Naive thymus-derived CD4-positive, alpha-beta T cell (primary cell): ENCODE measurements around the gene SNTA1. TPM values are rescaled to one million over a fixed set of nuclear protein-coding genes. Genes with fewer than 3 reads are reported as not detected.
A peak's percentile ranks its signal among the peaks of the same experiment; 100 is the strongest.

Source experiments
- ATAC-seq: fragments of 150-1000 bp; cut with Tn5 transposase; 2 replicates; pipeline ENCODE4 v1.10.0; 2021; ENCODE audit warnings: mild to moderate bottlenecking, moderate library complexity
- CTCF ChIA-PET: fragments of 350-600 bp; sonication (Branson Sonifier 250); formaldehyde crosslinking; loops from one replicate; lab custom pipeline; 2021; ENCODE audit warnings: antibody characterized with exemption; lab: Charles Lee
- POLR2A ChIA-PET: fragments of 350-600 bp; sonication (Branson Sonifier 250); formaldehyde crosslinking; loops from one replicate; lab custom pipeline; 2021; ENCODE audit warnings: antibody characterized with exemption, inconsistent platforms; lab: Charles Lee
- DNase-seq, 9 donors: peaks; one replicate each; pipeline versions ENCODE4 v3.0.0 to v3.0.0-alpha.2; 2020 to 2022; ENCODE audit warnings: mixed read lengths in 1 of 9
- H3K27ac ChIP-seq: one replicate; pipeline ENCODE4 v1.7.0; 2013; ENCODE audit warnings: mild to moderate bottlenecking, low read depth, low read length, moderate library complexity
- H3K27me3 ChIP-seq, 2 donors: one replicate each; pipeline ENCODE4 v1.7.0; 2013; ENCODE audit warnings: low read length in 2 of 2, mild to moderate bottlenecking in 2 of 2, moderate library complexity in 2 of 2; ENCODE audit not compliant: control insufficient read depth in 2 of 2, insufficient read depth in 2 of 2
- H3K36me3 ChIP-seq, 3 experiments: 1 replicate in 2 of 3; 2 replicates in 1 of 3; pipeline ENCODE4 v1.7.0; 2013; ENCODE audit warnings: low read length in 3 of 3, mild to moderate bottlenecking in 3 of 3, moderate library complexity in 1 of 3; ENCODE audit not compliant: insufficient read depth in 3 of 3, control insufficient read depth in 2 of 3
- H3K4me1 ChIP-seq, 2 donors: one replicate each; pipeline ENCODE4 v1.7.0; 2013; ENCODE audit warnings: low read length in 2 of 2, mild to moderate bottlenecking in 2 of 2, moderate library complexity in 1 of 2; ENCODE audit not compliant: control insufficient read depth in 2 of 2, insufficient read depth in 2 of 2
- H3K4me3 ChIP-seq: 2 replicates; pipeline ENCODE4 v1.7.0; 2013; ENCODE audit warnings: mild to moderate bottlenecking, low read length
- H3K9me3 ChIP-seq, 3 experiments: 1 replicate in 2 of 3; 2 replicates in 1 of 3; pipeline ENCODE4 v1.7.0; 2013; ENCODE audit warnings: low read length in 3 of 3; ENCODE audit not compliant: control insufficient read depth in 2 of 3
- H3K27ac Mint-ChIP-seq, 9 donors: one replicate each; pipeline ENCODE4 v1.8.0; 2020 to 2022; ENCODE audit warnings: mixed read lengths in 9 of 9, mild to moderate bottlenecking in 8 of 9, moderate library complexity in 5 of 9, inconsistent platforms in 2 of 9
- H3K27me3 Mint-ChIP-seq, 5 donors: one replicate each; pipeline ENCODE4 v1.8.0; 2021 to 2022; ENCODE audit warnings: mixed read lengths in 5 of 5, mild to moderate bottlenecking in 1 of 5
- H3K36me3 Mint-ChIP-seq, 5 donors: one replicate each; pipeline ENCODE4 v1.8.0; 2020 to 2022; ENCODE audit warnings: mixed read lengths in 5 of 5, mild to moderate bottlenecking in 3 of 5, inconsistent platforms in 1 of 5
- H3K4me1 Mint-ChIP-seq, 7 donors: one replicate each; pipeline ENCODE4 v1.8.0; 2020 to 2022; ENCODE audit warnings: mixed read lengths in 7 of 7, mild to moderate bottlenecking in 3 of 7, inconsistent platforms in 1 of 7
- H3K4me3 Mint-ChIP-seq, 10 donors: one replicate each; pipeline ENCODE4 v1.8.0; 2020 to 2022; ENCODE audit warnings: mild to moderate bottlenecking in 10 of 10, mixed read lengths in 10 of 10, moderate library complexity in 6 of 10, inconsistent platforms in 2 of 10
- H3K9me3 Mint-ChIP-seq, 11 donors: one replicate each; pipeline ENCODE4 v1.8.0; 2020 to 2022; ENCODE audit warnings: mixed read lengths in 11 of 11, mild to moderate bottlenecking in 4 of 11, inconsistent platforms in 1 of 11, moderate library complexity in 1 of 11
- intact Hi-C, 2 donors: fragments of 100-400 bp; cut with micrococcal nuclease; formaldehyde crosslinking; loops; one replicate each; pipeline ENCODE4 v1.15.1; 2023
- polyA plus RNA-seq, 2 donors: library from polyadenylated mRNA; unstranded; fragments of 300-500 nt; fragmentation: Illumina TruSeq; gene quantifications; one replicate each; pipeline ENCODE4 v1.2.3, GENCODE V29; 2021
- total RNA-seq, 6 experiments: library from RNA in 5 of 6; stranded (reverse) in 5 of 6; gene quantifications; 1 replicate in 5 of 6; 2 replicates in 1 of 6; pipeline ENCODE4 v1.2.3 and lab custom pipeline; 2021 to 2026

Gene SNTA1
- total and polyA plus RNA-seq, 7 experiments from 2014 or later: 2.0 to 7.2 (median 2.9) TPM

- Histone ChIP-seq H3K27ac (no peak overlapping the region), H3K9me3 (no peaks in the 10 kb centered on the region), H3K36me3 (peaks cover 0 to 4% (median 0%) of the 10 kb centered on the region in 3 experiments), H3K4me3 (no peak overlapping the region), H3K4me1 (no peaks in the 10 kb centered on the region), H3K27me3 (no peaks in the 10 kb centered on the region)
- ChIA-PET CTCF (no interaction called here), POLR2A (no interaction called here)
- Mint-ChIP-seq H3K4me1 (no peaks in the 10 kb centered on the region), H3K9me3 (no peaks in the 10 kb centered on the region), H3K27ac (no peak overlapping the region), H3K27me3 (no peaks in the 10 kb centered on the region), H3K4me3 (no peak overlapping the region), H3K36me3 (peaks cover 0 to 4% (median 0%) of the 10 kb centered on the region in 5 donors)
- DNase-seq (no peak), ATAC-seq (no peak)
- intact Hi-C loops: no loop called here
Observed at GRCh38 chr20:33419140-33419974, 24.2 kb downstream of the SNTA1 start.

GRCh38 chr20:33418033-33418432 lies 25.5 kb downstream of the SNTA1 start:
- CTCF ChIA-PET: no interaction called here
- H3K36me3 Mint-ChIP-seq: peaks cover 0 to 4% (median 0%) of the 10 kb centered on the region in 5 donors
- DNase-seq: no peak

GRCh38 chr20:33415948-33416347 lies 27.6 kb downstream of the SNTA1 start:
- no peaks in the 10 kb centered on the region for H3K27me3 Mint-ChIP-seq
- ATAC-seq (no peak), DNase-seq (no peak)
- peaks cover 0 to 6% (median 0%) of the 10 kb centered on the region in 7 donors for H3K4me1 Mint-ChIP-seq
- intact Hi-C loops: no loop called here
- Histone ChIP-seq H3K9me3 (no peaks in the 10 kb centered on the region), H3K4me3 (no peak overlapping the region), H3K27ac (no peak overlapping the region), H3K4me1 (no peaks in the 10 kb centered on the region), H3K27me3 (no peaks in the 10 kb centered on the region), H3K36me3 (peaks cover 0 to 13% (median 0%) of the 10 kb centered on the region in 3 experiments)
- peaks cover 0 to 2% (median 0%) of the 10 kb centered on the region in 11 donors for H3K9me3 Mint-ChIP-seq
- no peak overlapping the region for H3K27ac Mint-ChIP-seq
- CTCF ChIA-PET: no interaction called here
- H3K36me3 Mint-ChIP-seq: peaks cover 0 to 8% (median 0%) of the 10 kb centered on the region in 5 donors
- no peak overlapping the region for H3K4me3 Mint-ChIP-seq
- POLR2A ChIA-PET: no interaction called here

More at GRCh38 chr20:33418033-33418432, 25.5 kb downstream of the SNTA1 start:
- Mint-ChIP-seq H3K27me3 (no peaks in the 10 kb centered on the region), H3K27ac (no peak overlapping the region), H3K9me3 (peaks cover 0 to 2% (median 0%) of the 10 kb centered on the region in 11 donors), H3K4me1 (no peaks in the 10 kb centered on the region), H3K4me3 (no peak overlapping the region)
- Histone ChIP-seq H3K27me3 (no peaks in the 10 kb centered on the region), H3K9me3 (no peaks in the 10 kb centered on the region), H3K4me1 (no peaks in the 10 kb centered on the region), H3K27ac (no peak overlapping the region), H3K4me3 (no peak overlapping the region), H3K36me3 (peaks cover 0 to 4% (median 0%) of the 10 kb centered on the region in 3 experiments)
- no peak for ATAC-seq
- intact Hi-C loops: no loop called here
- POLR2A ChIA-PET: no interaction called here

GRCh38 chr20:33412484-33412838 lies 31.1 kb downstream of the SNTA1 start:
- H3K27me3 ChIP-seq: no peaks in the 10 kb centered on the region
- no peak overlapping the region for H3K27ac ChIP-seq
- Mint-ChIP-seq H3K27me3 (no peaks in the 10 kb centered on the region), H3K36me3 (peaks cover 0 to 15% (median 1%) of the 10 kb centered on the region in 5 donors), H3K27ac (no peak overlapping the region), H3K4me1 (peaks cover 0 to 6% (median 0%) of the 10 kb centered on the region in 7 donors), H3K4me3 (no peak overlapping the region), H3K9me3 (peaks cover 0 to 2% (median 0%) of the 10 kb centered on the region in 11 donors)
- H3K4me3 ChIP-seq: no peak overlapping the region
- no peaks in the 10 kb centered on the region for H3K4me1 ChIP-seq
- ATAC-seq (no peak), DNase-seq (no peak)
- H3K9me3 ChIP-seq: no peaks in the 10 kb centered on the region
- intact Hi-C loops: no loop called here
- peaks cover 0 to 25% (median 0%) of the 10 kb centered on the region in 3 experiments for H3K36me3 ChIP-seq
- ChIA-PET CTCF (no interaction called here), POLR2A (no interaction called here)

DNA sequence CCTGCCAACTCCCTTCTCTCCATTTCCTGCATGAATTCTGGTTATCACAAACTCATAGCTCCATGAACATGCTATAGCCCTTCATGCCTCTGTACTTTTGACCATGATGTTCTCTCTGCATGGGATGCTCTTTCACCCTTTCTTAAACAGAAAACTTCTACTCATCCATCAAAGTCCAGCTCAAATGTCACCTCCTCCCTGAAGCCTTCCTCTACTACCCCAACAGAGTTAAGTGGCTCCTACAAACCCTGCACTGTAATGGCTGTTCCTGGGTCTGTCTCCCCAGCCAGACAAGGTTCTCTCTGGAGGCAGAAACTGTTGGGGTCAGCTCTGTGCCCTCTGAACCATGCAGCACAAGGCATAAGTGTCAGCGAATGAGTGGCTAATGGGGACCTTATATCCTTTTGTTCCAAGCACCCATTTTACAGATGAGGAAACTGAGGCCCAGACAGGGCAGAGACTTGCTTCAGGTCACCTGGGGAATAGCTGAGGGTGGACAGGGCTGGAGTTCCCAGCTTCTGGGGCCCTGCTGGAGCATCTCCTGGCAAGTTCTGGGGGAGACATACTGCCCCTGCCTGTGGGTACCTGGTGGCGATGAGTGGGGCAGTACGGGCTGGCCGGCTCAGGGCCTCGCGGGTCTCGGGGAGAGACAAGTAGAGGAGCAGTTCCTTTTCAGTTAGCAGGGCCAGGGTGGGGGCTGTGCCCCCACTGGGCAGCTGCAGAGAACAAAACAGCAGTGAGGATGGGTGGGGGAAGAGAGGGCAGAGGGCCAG lies 31.7 kb downstream of the SNTA1 start:
- Histone ChIP-seq H3K4me1 (no peaks in the 10 kb centered on the region), H3K4me3 (no peak overlapping the region), H3K9me3 (no peaks in the 10 kb centered on the region), H3K36me3 (peaks cover 0 to 29% (median 0%) of the 10 kb centered on the region in 3 experiments), H3K27ac (no peak overlapping the region), H3K27me3 (no peaks in the 10 kb centered on the region)
- intact Hi-C loops: no loop called here
- POLR2A ChIA-PET: interaction anchor here (0.6 kb wide), 1 partner anchor 16 kb away, joined by 3 read pairs; no protein-coding TSS in a partner anchor
- no peak for ATAC-seq
- peaks cover 0 to 2% (median 0%) of the 10 kb centered on the region in 11 donors for H3K9me3 Mint-ChIP-seq
- CTCF ChIA-PET: interaction anchor here (0.5 kb wide), 1 partner anchor 134 kb away, joined by 3 read pairs; no protein-coding TSS in a partner anchor
- no peaks in the 10 kb centered on the region for H3K27me3 Mint-ChIP-seq
- peaks cover 0 to 6% (median 0%) of the 10 kb centered on the region in 7 donors for H3K4me1 Mint-ChIP-seq
- peaks cover 0 to 17% (median 7%) of the 10 kb centered on the region in 5 donors for H3K36me3 Mint-ChIP-seq
- no peak for DNase-seq
- H3K4me3 Mint-ChIP-seq: no peak overlapping the region
- H3K27ac Mint-ChIP-seq: peak overlapping the region in 1 of 9 donors; percentile 66

DNA sequence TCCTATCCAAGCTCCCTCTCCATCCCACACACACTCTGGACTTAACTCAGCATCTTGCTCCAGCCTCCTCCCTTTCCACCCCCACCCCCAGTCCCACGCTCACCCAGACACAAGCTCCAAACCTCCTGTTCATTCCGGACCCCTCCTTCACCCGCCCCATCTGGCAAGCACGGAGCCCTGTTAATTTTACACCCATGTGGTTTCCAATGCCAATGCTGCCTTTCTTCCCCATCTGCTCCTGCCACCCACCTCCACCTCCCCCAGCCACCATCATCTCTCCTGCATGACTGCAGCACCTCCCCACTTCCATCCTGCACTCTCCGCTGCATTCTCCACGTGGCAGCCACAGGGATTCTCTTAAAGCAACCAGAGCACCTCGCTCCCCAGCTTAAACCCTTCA lies 32.3 kb downstream of the SNTA1 start:
- no peak overlapping the region for H3K27ac ChIP-seq
- no peaks in the 10 kb centered on the region for H3K4me1 ChIP-seq
- no peaks in the 10 kb centered on the region for H3K9me3 ChIP-seq
- H3K36me3 Mint-ChIP-seq: peaks cover 0 to 18% (median 7%) of the 10 kb centered on the region in 5 donors
- no peak overlapping the region for H3K4me3 ChIP-seq
- no peak for ATAC-seq
- peaks cover 0 to 2% (median 0%) of the 10 kb centered on the region in 11 donors for H3K9me3 Mint-ChIP-seq
- ChIA-PET POLR2A (interaction anchor here (0.6 kb wide), 1 partner anchor 16 kb away, joined by 3 read pairs; no protein-coding TSS in a partner anchor), CTCF (no interaction called here)
- H3K27me3 Mint-ChIP-seq: no peaks in the 10 kb centered on the region
- peak overlapping the region in 1 of 9 donors; percentile 66 for H3K27ac Mint-ChIP-seq
- H3K4me1 Mint-ChIP-seq: peaks cover 0 to 6% (median 0%) of the 10 kb centered on the region in 7 donors
- no peak overlapping the region for H3K4me3 Mint-ChIP-seq
- DNase-seq: no peak
- intact Hi-C loops: no loop called here
- no peaks in the 10 kb centered on the region for H3K27me3 ChIP-seq
- H3K36me3 ChIP-seq: peaks cover 0 to 30% (median 0%) of the 10 kb centered on the region in 3 experiments
